Bronchial epithelial cell (primary cell): ENCODE measurements around the gene ARMH2. TPM values are rescaled to one million over a fixed set of nuclear protein-coding genes. Genes with fewer than 3 reads are reported as not detected.
A peak's percentile ranks its signal among the peaks of the same experiment; 100 is the strongest.

ENCODE experiments used
- DNase-seq: peaks from one replicate; pipeline ENCODE4 v3.0.0-alpha.2; 2010; ENCODE audit warnings: low read depth
- FAIRE-seq: peaks from 2 replicates; lab custom pipeline; 2011; peaks lifted over from hg19 to GRCh38; lab: Jason Lieb, UNC
- H3K27me3 ChIP-seq: 2 replicates; pipeline ENCODE4 v1.5.1; 2011; ENCODE audit warnings: low read length; ENCODE audit not compliant: control insufficient read depth, insufficient read depth
- H3K36me3 ChIP-seq: 2 replicates; pipeline ENCODE4 v1.5.1; 2011; ENCODE audit warnings: low read length; ENCODE audit not compliant: control insufficient read depth, insufficient read depth
- H3K4me3 ChIP-seq: 2 replicates; pipeline ENCODE4 v1.5.1; 2011; ENCODE audit warnings: mild to moderate bottlenecking, low read depth, low read length, control low read depth
- CTCF ChIP-seq: IDR thresholded peaks from 2 replicates; pipeline ENCODE4 v1.5.1; 2011; ENCODE audit warnings: mild to moderate bottlenecking, moderate library complexity, low read length, control low read depth, inconsistent platforms; ENCODE audit not compliant: insufficient read depth, severe bottlenecking
- total RNA-seq: library from RNA; depleted of rRNA; stranded (reverse); fragments of >200 nt; gene quantifications from 2 replicates; pipeline ENCODE4 v1.2.1, GENCODE V29; 2014

The ARMH2 gene
- total RNA-seq, 1 donor from 2014 or later = not detected

GRCh38 chr6:24779416-24780016 lies 19.2 kb downstream of the ARMH2 start:
- no peak for TF ChIP-seq CTCF
- Histone ChIP-seq H3K36me3 (peaks cover 3% of the 10 kb centered on the region), H3K4me3 (no peak overlapping the region), H3K27me3 (no peaks in the 10 kb centered on the region)
- FAIRE-seq = no peak
- no peak for DNase-seq

- DNase-seq = no peak
These were observed 19.8 kb downstream of the ARMH2 start for GRCh38 chr6:24778878-24779277.

GRCh38 chr6:24778121-24778520 lies 20.6 kb downstream of the ARMH2 start:
- no peaks in the 10 kb centered on the region for H3K27me3 ChIP-seq
- no peak overlapping the region for H3K4me3 ChIP-seq
- peaks cover 3% of the 10 kb centered on the region for H3K36me3 ChIP-seq
- DNase-seq = no peak
- FAIRE-seq = no peak
- TF ChIP-seq CTCF = no peak

More at GRCh38 chr6:24778878-24779277, 19.8 kb downstream of the ARMH2 start:
- no peak for TF ChIP-seq CTCF
- FAIRE-seq = no peak
- Histone ChIP-seq H3K27me3 (no peaks in the 10 kb centered on the region), H3K4me3 (no peak overlapping the region), H3K36me3 (peaks cover 3% of the 10 kb centered on the region)

GRCh38 chr6:24777227-24777626 lies 21.5 kb downstream of the ARMH2 start:
- FAIRE-seq = no peak
- Histone ChIP-seq H3K27me3 (no peaks in the 10 kb centered on the region), H3K4me3 (no peak overlapping the region), H3K36me3 (peaks cover 3% of the 10 kb centered on the region)
- TF ChIP-seq CTCF = no peak
- DNase-seq = no peak

- H3K4me3 ChIP-seq = peak overlapping the region; percentile 100
- no peaks in the 10 kb centered on the region for H3K27me3 ChIP-seq
- TF ChIP-seq CTCF = no peak
- H3K36me3 ChIP-seq = no peaks in the 10 kb centered on the region
- peak; percentile 65 for DNase-seq
- FAIRE-seq = no peak
These were observed 23.1 kb downstream of the ARMH2 start for GRCh38 chr6:24775520-24776058.
